ENCODE measurements around the gene NPC1.
"Not testable (repeated sequence)": the region's sequence is repeated elsewhere in the genome, so short reads cannot be mapped to it uniquely, and the experiment has no call there.

The NPC1 gene

DNA sequence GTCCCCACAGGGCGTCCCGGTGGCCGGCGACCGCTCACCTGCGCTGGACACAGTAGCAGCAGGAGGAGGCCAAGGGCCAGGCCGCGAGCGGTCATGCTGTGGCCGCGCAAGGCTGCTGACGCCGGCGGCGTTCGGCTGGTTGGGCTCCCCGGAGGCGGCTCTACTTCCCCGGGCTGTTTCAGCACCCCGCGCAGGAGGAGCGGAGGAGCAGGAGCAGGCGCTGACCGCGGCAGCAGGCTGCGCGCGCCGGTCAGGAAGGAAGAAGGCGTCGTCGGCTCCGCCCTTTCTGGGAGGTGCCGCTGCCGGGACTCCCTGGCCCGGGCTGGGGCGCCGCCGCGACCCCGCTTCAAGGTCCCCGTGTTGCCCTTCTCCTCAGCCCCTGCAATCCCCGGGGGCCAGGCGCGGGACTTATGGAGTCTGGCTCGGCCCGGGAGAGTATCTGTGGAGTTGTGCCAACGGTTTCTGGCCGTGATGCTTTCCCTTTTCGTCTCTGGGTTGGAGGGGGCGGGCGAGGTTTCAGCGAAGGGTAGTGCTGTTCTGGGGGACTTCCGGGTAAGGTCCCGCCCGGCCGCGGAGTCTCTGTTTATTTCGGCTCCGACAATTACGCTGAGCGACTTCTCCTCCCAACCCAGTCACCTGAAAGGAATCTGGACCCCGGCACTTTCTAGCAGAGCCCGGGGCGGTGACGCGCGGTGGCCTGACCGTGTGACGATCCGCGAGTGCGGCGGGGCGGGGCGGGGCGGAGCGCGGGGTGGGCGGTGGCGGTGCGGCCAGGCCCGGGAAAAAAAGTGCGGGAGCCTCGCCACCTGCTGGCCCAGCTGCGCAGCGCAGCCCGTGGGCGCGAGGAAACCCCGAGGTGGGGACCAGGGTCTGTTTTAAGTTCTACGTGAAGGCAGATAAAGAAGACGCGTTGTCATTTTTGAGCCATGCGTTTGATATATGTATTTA is at the start of gene NPC1:
Gene NPC1 (minus strand): TSS at position 258 of the 948 bp plus-strand sequence. CDS start 163 bp downstream, at position 95.
- peak; percentile 96 for DNase-seq

DNA sequence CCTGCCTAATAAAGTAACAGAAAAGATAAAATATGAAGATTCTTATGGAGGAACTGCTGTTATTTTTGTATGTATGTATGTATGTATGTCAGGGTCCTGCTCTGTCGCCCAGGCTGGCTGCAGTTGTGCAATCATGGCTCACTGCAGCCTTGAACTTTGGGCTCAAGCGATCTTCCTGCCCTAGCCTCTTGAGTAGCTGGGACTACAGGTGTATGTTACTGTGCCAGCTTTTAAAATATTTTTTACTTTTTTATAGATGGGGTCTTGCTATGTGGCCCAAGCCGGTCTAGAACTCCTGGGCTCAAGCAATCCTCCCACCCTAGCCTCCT is 49.7 kb upstream of the NPC1 start:
- no peak for DNase-seq

DNA sequence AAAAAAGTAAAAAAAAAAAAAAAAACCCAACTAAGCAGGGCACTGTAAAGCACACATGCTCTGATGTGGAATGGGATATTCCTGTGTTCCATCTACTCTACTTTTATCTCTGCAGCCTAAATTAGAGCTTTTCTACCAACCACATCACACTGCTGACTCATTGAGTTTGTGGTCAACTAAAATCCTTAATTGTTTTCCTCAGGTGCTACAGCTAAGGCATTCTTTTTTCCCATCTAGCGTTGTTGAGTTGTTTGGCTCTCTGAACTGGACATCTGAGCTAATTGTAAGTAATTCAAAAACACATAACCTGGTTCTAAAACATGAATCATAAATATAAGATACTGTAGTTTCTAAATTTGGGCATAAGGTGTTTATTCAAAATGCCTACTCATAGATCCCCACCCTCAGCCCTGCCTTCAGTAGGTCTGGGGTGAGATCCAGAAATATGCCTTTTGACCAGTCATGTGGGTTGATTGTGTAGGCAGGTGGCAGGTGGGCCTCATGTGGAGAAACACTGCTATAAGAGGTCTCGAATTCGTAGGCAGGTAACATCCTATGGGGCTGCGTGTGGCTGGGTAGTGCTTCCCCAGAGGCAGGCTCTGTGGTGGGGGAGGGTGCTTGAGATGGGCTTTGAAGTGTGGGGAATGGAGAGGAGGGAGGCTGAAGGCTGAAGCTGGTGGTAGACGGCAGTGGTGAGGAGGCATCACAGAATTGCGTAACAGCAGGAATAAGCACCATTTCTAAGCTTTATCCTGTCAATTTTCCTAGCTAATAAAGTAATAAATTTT is 49.2 kb upstream of the NPC1 start:
- no peak for DNase-seq

DNA sequence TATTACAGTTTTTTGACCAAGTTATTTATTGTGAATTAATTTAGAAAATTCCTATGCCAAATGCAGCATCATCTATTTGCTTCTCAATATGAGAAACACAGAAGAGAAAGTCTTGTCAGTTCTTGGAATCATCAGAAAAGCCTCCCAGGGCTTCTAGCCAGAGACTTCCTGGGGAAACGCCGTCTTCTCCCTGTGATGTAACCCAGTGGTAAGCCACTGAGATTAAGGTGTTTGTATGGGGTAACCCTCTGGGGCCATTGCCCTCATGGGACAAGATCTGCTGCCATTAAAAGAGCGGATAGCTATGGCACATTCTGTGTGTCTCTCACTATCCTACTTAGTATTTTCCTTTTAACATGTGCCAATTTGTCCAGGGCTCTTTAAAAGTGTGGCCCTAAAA is 48.4 kb upstream of the NPC1 start:
- DNase-seq, result no peak

DNA sequence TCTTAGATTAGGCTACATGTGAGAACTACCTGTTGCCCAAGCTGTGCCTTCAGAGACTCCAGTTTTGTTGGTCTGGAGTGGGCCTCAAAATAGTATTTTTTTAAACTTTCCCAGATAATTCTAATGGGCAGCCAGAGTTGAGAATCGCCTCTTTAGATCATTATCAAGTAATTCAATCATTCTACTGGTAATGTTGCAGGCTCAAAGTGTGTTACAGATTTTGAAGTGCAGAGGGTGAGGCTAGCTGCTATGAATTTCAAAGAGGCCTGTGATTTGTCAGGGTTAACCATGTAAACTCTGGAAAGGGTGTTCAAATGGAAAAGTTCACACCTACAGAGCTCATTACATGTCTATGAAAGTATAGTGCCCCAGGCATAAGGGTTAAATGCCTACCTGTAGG is 46.3 kb upstream of the NPC1 start:
- DNase-seq, result no peak

- DNase-seq, result no peak
Measured at GRCh38 chr18:23631746-23632145, 45.4 kb upstream of the NPC1 start.

- no peak for DNase-seq
Measured at GRCh38 chr18:23631312-23631711, 45.0 kb upstream of the NPC1 start.

GRCh38 chr18:23629444-23629946 is 43.2 kb upstream of the NPC1 start:
- no peak for DNase-seq

- DNase-seq, result no peak
Measured at GRCh38 chr18:23627970-23628369, 41.7 kb upstream of the NPC1 start.

GRCh38 chr18:23627321-23627720 is 41.0 kb upstream of the NPC1 start:
- DNase-seq, result no peak

DNA sequence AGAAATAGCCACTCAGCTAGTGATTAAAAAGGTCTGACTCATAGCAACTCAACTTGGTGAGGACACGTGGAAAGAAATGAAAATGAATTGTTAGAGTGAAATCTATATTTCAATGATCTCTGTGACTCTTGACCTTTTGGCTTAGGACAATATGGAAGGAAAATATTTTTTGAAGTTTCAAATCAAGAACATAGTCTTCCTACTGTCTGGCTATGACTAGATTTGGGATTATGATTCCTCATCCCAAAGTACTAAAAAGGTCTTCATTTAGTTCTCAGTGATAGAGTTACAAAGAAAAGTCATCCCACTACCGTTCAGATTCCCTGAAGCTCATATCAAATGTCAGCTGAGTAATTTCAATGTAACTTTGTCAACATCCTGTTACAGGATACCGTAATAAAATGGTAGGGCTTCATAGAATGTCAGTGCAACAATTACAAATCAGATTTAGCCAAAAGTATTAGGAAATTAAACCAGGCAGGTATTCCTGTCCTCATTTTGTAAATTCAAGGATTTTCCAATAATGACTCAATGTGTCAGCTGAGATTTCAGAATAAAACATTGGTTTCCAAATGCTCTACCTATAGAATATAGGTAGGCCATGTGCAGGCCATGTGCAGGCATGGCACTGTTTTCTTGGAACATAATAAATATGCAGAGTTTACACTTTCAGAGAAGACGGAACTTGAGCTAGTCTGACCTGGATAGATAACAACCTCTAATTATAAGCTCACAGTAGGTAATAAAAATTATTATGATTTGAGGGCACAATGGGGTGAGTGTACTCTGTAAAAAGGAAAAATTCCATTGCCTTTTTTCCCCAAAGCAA is 40.4 kb upstream of the NPC1 start:
- DNase-seq, result no peak

- no peak for DNase-seq
Measured at GRCh38 chr18:23623040-23623439, 36.7 kb upstream of the NPC1 start.

DNA sequence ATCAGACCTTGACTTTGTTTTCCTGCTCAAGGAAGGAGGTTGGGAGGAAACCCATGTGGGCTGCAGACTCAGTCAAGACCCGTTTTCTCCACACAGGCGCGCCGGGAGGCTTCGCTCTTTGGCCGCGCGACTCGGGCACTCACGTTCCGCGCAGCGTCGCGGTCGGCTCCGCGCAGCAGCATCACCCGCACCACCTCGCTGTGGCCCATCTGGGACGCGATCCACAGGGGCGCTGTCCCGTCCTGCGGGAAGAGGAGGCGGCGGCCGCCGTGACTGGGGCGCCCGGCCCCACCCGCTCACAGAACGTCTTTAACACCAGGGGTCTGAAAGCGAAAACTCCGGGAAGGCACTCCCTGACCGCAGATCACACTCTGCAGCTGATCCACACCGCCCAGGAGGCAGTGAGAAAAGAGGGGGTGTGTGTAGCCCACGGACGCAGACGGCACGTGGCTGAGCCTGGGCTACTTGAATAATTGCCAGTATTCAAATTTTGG is 33.1 kb upstream of the NPC1 start:
- DNase-seq, result peak; percentile 55

DNA sequence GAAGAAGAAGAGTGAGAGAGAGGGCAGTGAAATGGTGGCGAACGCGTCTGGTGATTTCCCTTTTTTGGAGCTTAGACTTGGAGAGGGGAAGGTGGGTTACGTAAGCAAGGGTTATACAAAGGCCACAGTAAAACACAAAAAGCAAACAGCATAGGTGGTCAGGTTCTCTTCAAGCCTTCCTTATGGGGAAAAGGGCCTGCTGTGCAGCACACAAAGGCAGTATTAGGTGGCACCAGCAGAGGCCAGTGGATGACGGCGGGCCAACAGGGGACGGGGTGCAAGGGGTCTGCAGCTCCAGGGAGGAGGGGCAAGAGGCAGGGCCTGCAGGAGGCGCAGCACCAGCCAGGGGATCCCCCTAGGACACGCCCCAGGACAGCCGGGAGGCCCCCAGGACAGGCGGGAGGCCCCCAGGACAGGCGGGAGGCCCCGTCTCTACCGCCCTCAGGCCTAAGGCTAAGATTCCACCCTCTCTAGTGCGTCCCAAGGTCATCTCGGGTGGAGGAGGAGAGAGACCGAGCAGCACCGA is 32.6 kb upstream of the NPC1 start:
- peak; percentile 53 for DNase-seq

GRCh38 chr18:23617412-23618014 is 31.2 kb upstream of the NPC1 start:
- no peak for DNase-seq

DNA sequence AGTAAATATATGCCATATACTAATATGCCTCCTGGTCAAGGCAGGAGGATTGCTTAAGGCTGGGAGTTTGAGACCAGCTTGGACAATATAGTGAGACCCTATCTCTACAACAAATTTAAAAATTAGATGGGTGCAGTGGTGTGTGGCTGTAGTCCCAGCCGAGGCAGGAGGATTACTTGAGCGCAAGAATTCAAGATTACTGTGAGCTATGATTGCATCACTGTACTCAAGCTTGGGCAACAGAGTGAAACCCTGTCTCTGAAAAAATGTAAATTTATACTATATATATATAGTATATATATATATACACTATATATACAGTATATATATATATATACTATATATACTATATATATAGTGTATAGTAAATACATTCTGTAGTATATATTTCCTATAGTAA is 30.0 kb upstream of the NPC1 start:
- DNase-seq, result no peak

DNA sequence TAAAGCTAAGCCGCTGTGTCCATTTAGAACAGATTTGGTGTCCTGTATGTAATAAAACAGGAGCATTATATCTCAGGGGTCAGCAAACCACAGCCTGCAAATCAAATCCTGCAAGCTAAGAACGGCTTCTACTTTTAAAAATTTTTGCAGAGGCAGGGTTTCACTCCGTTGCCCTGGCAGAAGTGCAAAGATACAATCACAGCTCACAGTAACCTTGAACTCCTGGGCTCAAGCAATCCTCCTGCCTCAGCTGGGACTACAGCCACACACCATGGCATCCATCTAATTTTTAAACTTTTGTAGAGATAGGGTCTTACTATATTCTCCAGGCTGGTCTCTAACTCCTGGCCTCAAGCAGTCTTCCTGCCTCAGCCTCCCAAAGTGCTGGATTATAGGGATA is 28.6 kb upstream of the NPC1 start:
- no peak for DNase-seq

- DNase-seq, result no peak
Measured at GRCh38 chr18:23614413-23614812, 28.1 kb upstream of the NPC1 start.

DNA sequence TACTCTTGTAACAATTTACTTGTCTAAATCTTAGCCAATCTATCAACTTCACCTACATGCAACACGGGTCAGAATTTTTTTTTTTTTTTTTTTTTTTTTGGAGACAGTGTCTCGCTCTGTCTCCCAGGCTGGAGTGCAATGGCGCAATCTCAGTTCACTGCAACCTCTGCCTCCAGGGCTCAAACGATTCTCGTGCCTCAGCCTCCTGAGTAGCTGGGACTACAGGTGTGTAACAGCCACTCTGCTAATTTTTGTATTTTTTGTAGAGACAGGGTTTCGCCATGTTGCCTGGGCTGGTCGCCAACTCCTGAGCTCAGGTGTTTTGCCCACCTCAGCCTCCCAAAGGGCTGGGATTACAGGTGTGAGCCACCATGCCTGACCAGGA is 26.8 kb upstream of the NPC1 start:
- not testable (repeated sequence) for DNase-seq

- no peak for DNase-seq
Measured at GRCh38 chr18:23612434-23613090, 26.3 kb upstream of the NPC1 start.

DNA sequence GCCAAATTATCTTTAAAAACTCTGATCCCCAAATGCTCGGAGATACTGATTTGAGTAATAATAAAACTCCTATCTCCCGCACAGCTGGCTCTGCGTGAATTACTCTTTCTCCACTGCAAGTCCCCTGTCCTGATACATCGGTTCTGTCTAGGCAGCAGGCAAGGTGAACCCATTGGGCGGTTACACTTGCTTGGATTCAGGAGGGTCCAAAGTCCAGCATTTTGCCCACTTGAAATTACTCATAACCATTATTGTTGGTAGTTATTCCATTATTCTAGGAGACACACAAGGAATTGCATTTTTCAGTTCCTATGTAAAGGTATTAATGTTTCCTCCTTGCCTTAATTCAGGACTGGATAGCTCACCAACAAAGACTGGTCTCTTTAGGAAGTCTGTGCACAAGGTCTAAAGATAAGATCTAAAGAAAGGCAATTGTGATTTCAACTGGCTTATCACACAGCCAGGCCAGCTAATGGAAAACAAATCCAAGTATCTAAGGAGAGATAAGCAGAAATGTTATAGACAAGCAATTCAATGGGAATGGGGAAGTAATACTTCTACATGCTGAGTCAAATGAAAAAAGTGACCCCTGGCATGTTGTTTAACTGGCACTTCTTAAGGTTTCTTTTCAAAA is 23.2 kb upstream of the NPC1 start:
- no peak for DNase-seq

All from right hindlimb (tissue), 1 donor.